HepG2 (cell line): ENCODE data around the gene TEKT5. TPM values are rescaled to one million over a fixed set of nuclear protein-coding genes. Genes with fewer than 3 reads are reported as not detected.
A peak's percentile ranks its signal among the peaks of the same experiment; 100 is the strongest.

Source experiments
- AKAP8 ChIP-seq: sonication (generic); formaldehyde crosslinking; IDR thresholded peaks from 2 replicates; pipeline ENCODE4 v1.5.1; 2020; ENCODE audit warnings: mild to moderate bottlenecking, missing genetic modification reagents
- ASH2L ChIP-seq: fragments of 300-600, 200-600 bp; sonication (generic); IDR thresholded peaks from 2 replicates; pipeline ENCODE4 v1.7.0; 2017; ENCODE audit warnings: low read depth, mild to moderate bottlenecking, moderate library complexity, mixed read lengths, low read length; ENCODE audit not compliant: insufficient read length
- BORCS8-MEF2B ChIP-seq: sonication (generic); formaldehyde crosslinking; IDR thresholded peaks from 2 replicates; pipeline ENCODE4 v1.8.0; 2022; ENCODE audit warnings: mild to moderate bottlenecking, missing genetic modification reagents
- CENPT ChIP-seq: sonication (generic); formaldehyde crosslinking; IDR thresholded peaks from 2 replicates; pipeline ENCODE4 v1.8.0; 2022; ENCODE audit warnings: low read depth, mild to moderate bottlenecking, moderate library complexity, missing genetic modification reagents
- ETV5 ChIP-seq: IDR thresholded peaks from 2 replicates; pipeline ENCODE4 v1.6.1; 2018; ENCODE audit warnings: missing biosample characterization, missing genetic modification reagents, inconsistent platforms, borderline replicate concordance
- HNRNPH1 ChIP-seq: fragments of 200-400 bp; formaldehyde crosslinking; optimal IDR thresholded peaks from 2 replicates; pipeline ENCODE3; 2017; ENCODE audit warnings: mild to moderate bottlenecking, low read depth, low read length
- HNRNPLL ChIP-seq: fragments of 200-400 bp; formaldehyde crosslinking; IDR thresholded peaks from 2 replicates; pipeline ENCODE4 v1.6.1; 2017; ENCODE audit warnings: mild to moderate bottlenecking, low read depth, low read length; ENCODE audit not compliant: poor library complexity, severe bottlenecking
- IRX3 ChIP-seq: sonication (generic); formaldehyde crosslinking; IDR thresholded peaks from 2 replicates; pipeline ENCODE4 v1.8.1; 2023; ENCODE audit warnings: mild to moderate bottlenecking, low read depth, missing genetic modification reagents, borderline replicate concordance
- MAF1 ChIP-seq: sonication (generic); formaldehyde crosslinking; IDR thresholded peaks from 2 replicates; pipeline ENCODE4 v1.5.0; 2020; ENCODE audit warnings: missing genetic modification reagents, borderline replicate concordance
- MAFK ChIP-seq, 2 experiments: IDR thresholded peaks in 1 of 2; conservative IDR thresholded peaks in 1 of 2; 2 replicates each; pipeline ENCODE4 v1.6.1; 2011; ENCODE audit warnings: improper control_type of control experiment in 2 of 2, low read length in 2 of 2
- NCOA1 ChIP-seq: sonication (generic); formaldehyde crosslinking; IDR thresholded peaks from 2 replicates; pipeline ENCODE4 v1.9.0; 2021; ENCODE audit warnings: missing genetic modification reagents
- PAF1 ChIP-seq: IDR thresholded peaks from 2 replicates; pipeline ENCODE4 v1.6.1; 2016; ENCODE audit warnings: missing genetic modification reagents, missing compliant biosample characterization
- PHF21A ChIP-seq: sonication (generic); formaldehyde crosslinking; IDR thresholded peaks from 2 replicates; pipeline ENCODE4 v1.5.0; 2020; ENCODE audit warnings: mild to moderate bottlenecking, missing genetic modification reagents
- SIN3A ChIP-seq: IDR thresholded peaks from 2 replicates; pipeline ENCODE4 v1.6.1; 2011; ENCODE audit warnings: low read depth, mild to moderate bottlenecking, control low read depth, low read length, borderline replicate concordance
- TBP ChIP-seq: sonication (generic); formaldehyde crosslinking; IDR thresholded peaks from 2 replicates; pipeline ENCODE4 v1.5.0; 2020; ENCODE audit warnings: missing genetic modification reagents
- ZBTB38 ChIP-seq: sonication (generic); formaldehyde crosslinking; IDR thresholded peaks from 2 replicates; pipeline ENCODE4 v1.5.1; 2020; ENCODE audit warnings: mild to moderate bottlenecking, missing genetic modification reagents
- ZIK1 ChIP-seq: sonication (generic); formaldehyde crosslinking; IDR thresholded peaks from 2 replicates; pipeline ENCODE4 v1.5.0; 2020; ENCODE audit warnings: mild to moderate bottlenecking, low read depth, missing genetic modification reagents, borderline replicate concordance
- ZKSCAN5 ChIP-seq: sonication (generic); formaldehyde crosslinking; IDR thresholded peaks from 2 replicates; pipeline ENCODE4 v1.5.1; 2020; ENCODE audit warnings: mild to moderate bottlenecking, missing genetic modification reagents
- ZNF264 ChIP-seq: sonication (generic); formaldehyde crosslinking; IDR thresholded peaks from 2 replicates; pipeline ENCODE4 v1.4.0; 2020; ENCODE audit warnings: missing genetic modification reagents
- ZNF335 ChIP-seq: sonication (generic); formaldehyde crosslinking; IDR thresholded peaks from 2 replicates; pipeline ENCODE4 v1.4.0; 2020; ENCODE audit warnings: missing genetic modification reagents
- ZNF749 ChIP-seq: sonication (generic); formaldehyde crosslinking; IDR thresholded peaks from 2 replicates; pipeline ENCODE4 v1.8.0; 2022; ENCODE audit warnings: mild to moderate bottlenecking, missing genetic modification reagents, moderate library complexity, borderline replicate concordance
- polyA plus RNA-seq, 8 experiments: library from polyadenylated mRNA; depleted of rRNA in 3 of 8; stranded (reverse) in 7 of 8; unstranded in 1 of 8; fragments of >200 nt; fragmentation: Illumina TruSeq in 4 of 8; extraction: Trizol in 4 of 8; gene quantifications; 2 replicates each; pipeline versions ENCODE4 v1.2.1 to v1.2.3, GENCODE V29; 2011 to 2016; ENCODE audit warnings: low read depth in 4 of 8, missing spikeins in 1 of 8, mixed read lengths in 1 of 8; ENCODE audit not compliant: insufficient read depth in 1 of 8
- total RNA-seq, 5 experiments: library from RNA; depleted of rRNA; stranded (reverse); fragments of >200 nt; fragmentation: Illumina TruSeq; extraction: Trizol; gene quantifications; 2 replicates each; pipeline ENCODE4 v1.2.3, GENCODE V29; 2016; ENCODE audit warnings: low read depth in 1 of 5
- TF ChIP-seq, protein P1 (sequence below): IDR thresholded peaks from 2 replicates; pipeline ENCODE4 v1.6.1; 2016; ENCODE audit warnings: mild to moderate bottlenecking, missing biosample characterization, missing genetic modification reagents
- TF ChIP-seq, protein P2 (sequence below): sonication (generic); formaldehyde crosslinking; IDR thresholded peaks from 2 replicates; pipeline ENCODE4 v1.8.1; 2023; ENCODE audit warnings: mild to moderate bottlenecking, missing genetic modification reagents
- TF ChIP-seq, protein P3 (sequence below): sonication (generic); formaldehyde crosslinking; IDR thresholded peaks from 2 replicates; pipeline ENCODE4 v1.4.0; 2020; ENCODE audit warnings: missing genetic modification reagents
- TF ChIP-seq, protein P4 (sequence below): sonication (generic); formaldehyde crosslinking; IDR thresholded peaks from 2 replicates; pipeline ENCODE4 v1.4.0; 2020; ENCODE audit warnings: missing genetic modification reagents, mild to moderate bottlenecking, borderline replicate concordance

TEKT5 gene
- total and polyA plus RNA-seq, 2 of the 13 experiments (the other 11 are each of a cell fraction or from before 2014, with no cell fraction given), result 0.16 TPM; not detected in 1

DNA sequence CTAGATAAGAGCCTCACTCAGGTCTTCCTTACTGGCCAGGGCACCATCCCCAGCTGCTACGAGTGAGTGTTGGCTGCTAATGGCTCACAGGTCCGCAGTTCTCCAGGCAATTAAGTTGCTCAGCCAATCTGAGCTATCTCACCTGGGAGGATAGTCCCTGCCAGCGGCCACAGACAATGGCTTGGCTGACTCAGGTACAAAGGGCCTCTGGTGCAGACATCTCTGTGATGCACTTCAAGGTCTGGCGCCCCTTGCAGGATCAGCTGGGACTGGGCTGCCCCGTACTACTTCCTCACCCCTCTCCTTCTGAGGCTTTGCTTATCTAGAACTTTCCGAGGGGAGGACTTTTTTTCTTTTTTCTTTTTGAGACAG lies 65.2 kb downstream of the TEKT5 start (continued):
- TF ChIP-seq HNRNPH1, result no peak
- TF ChIP-seq BORCS8-MEF2B (CRISPR knock-in tag), result no peak
- no peak; the same call in 1 of the 2 replicates for TF ChIP-seq ETV5 (CRISPR knock-in tag)
- no peak for TF ChIP-seq ZBTB38
- TF ChIP-seq, protein P1, sequence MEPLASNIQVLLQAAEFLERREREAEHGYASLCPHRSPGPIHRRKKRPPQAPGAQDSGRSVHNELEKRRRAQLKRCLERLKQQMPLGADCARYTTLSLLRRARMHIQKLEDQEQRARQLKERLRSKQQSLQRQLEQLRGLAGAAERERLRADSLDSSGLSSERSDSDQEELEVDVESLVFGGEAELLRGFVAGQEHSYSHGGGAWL, result no peak
- TF ChIP-seq NCOA1, result no peak
- TF ChIP-seq PAF1, result no peak
- no peak for TF ChIP-seq TBP
- no peak for TF ChIP-seq MAFK (conservative IDR thresholded peaks at IDR 0.05 in 1 of 2, IDR thresholded peaks at IDR 0.05 in 1 of 2; ENCODE audit: low read length in 2 of 2)
- TF ChIP-seq ZNF264 (CRISPR knock-in tag), result no peak
- no peak for TF ChIP-seq ZNF335 (CRISPR knock-in tag)
- TF ChIP-seq ASH2L, result no peak
- TF ChIP-seq SIN3A, result no peak
- TF ChIP-seq ZKSCAN5 (CRISPR knock-in tag), result no peak
- TF ChIP-seq AKAP8 (CRISPR knock-in tag), result no peak
- TF ChIP-seq PHF21A, result 0 out of 2 replicates have a peak, but pooled peaks have one; percentile 13
- no peak for TF ChIP-seq CENPT (CRISPR knock-in tag)
- no peak for TF ChIP-seq HNRNPLL
- TF ChIP-seq, protein P2, sequence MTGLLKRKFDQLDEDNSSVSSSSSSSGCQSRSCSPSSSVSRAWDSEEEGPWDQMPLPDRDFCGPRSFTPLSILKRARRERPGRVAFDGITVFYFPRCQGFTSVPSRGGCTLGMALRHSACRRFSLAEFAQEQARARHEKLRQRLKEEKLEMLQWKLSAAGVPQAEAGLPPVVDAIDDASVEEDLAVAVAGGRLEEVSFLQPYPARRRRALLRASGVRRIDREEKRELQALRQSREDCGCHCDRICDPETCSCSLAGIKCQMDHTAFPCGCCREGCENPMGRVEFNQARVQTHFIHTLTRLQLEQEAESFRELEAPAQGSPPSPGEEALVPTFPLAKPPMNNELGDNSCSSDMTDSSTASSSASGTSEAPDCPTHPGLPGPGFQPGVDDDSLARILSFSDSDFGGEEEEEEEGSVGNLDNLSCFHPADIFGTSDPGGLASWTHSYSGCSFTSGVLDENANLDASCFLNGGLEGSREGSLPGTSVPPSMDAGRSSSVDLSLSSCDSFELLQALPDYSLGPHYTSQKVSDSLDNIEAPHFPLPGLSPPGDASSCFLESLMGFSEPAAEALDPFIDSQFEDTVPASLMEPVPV (CRISPR knock-in tag), result no peak
- TF ChIP-seq, protein P3, sequence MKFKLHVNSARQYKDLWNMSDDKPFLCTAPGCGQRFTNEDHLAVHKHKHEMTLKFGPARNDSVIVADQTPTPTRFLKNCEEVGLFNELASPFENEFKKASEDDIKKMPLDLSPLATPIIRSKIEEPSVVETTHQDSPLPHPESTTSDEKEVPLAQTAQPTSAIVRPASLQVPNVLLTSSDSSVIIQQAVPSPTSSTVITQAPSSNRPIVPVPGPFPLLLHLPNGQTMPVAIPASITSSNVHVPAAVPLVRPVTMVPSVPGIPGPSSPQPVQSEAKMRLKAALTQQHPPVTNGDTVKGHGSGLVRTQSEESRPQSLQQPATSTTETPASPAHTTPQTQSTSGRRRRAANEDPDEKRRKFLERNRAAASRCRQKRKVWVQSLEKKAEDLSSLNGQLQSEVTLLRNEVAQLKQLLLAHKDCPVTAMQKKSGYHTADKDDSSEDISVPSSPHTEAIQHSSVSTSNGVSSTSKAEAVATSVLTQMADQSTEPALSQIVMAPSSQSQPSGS (CRISPR knock-in tag), result no peak
- TF ChIP-seq, protein P4, sequence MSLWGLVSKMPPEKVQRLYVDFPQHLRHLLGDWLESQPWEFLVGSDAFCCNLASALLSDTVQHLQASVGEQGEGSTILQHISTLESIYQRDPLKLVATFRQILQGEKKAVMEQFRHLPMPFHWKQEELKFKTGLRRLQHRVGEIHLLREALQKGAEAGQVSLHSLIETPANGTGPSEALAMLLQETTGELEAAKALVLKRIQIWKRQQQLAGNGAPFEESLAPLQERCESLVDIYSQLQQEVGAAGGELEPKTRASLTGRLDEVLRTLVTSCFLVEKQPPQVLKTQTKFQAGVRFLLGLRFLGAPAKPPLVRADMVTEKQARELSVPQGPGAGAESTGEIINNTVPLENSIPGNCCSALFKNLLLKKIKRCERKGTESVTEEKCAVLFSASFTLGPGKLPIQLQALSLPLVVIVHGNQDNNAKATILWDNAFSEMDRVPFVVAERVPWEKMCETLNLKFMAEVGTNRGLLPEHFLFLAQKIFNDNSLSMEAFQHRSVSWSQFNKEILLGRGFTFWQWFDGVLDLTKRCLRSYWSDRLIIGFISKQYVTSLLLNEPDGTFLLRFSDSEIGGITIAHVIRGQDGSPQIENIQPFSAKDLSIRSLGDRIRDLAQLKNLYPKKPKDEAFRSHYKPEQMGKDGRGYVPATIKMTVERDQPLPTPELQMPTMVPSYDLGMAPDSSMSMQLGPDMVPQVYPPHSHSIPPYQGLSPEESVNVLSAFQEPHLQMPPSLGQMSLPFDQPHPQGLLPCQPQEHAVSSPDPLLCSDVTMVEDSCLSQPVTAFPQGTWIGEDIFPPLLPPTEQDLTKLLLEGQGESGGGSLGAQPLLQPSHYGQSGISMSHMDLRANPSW (CRISPR knock-in tag), result no peak
- no peak for TF ChIP-seq ZNF749 (CRISPR knock-in tag)
- TF ChIP-seq ZIK1, result no peak
- TF ChIP-seq IRX3 (CRISPR knock-in tag), result no peak
- no peak for TF ChIP-seq MAF1
